Hindlimb muscle (tissue), 1 donor: ENCODE measurements around the gene IL2RG. TPM values are rescaled to one million over a fixed set of nuclear protein-coding genes. Genes with fewer than 3 reads are reported as not detected.
A peak's percentile ranks its signal among the peaks of the same experiment; 100 is the strongest.

ENCODE experiments used
- DNase-seq: peaks from one replicate; pipeline ENCODE4 v3.0.0-alpha.2; 2013
- polyA plus RNA-seq: library from polyadenylated mRNA; unstranded; fragments of 120-200 nt; gene quantifications from one replicate; pipeline ENCODE4 v1.2.1, GENCODE V29; 2013; ENCODE audit not compliant: insufficient read length

The IL2RG gene
- polyA plus RNA-seq, 1 donor: 1.8 TPM

GRCh38 chrX:71068044-71068918 is 43.1 kb downstream of the IL2RG start, which contains the start of gene SNX12:
TSS of gene SNX12 (minus strand) at chrX:71068334. CDS start at chrX:71068306, 28 bp downstream.
- DNase-seq: peak; percentile 90

DNA sequence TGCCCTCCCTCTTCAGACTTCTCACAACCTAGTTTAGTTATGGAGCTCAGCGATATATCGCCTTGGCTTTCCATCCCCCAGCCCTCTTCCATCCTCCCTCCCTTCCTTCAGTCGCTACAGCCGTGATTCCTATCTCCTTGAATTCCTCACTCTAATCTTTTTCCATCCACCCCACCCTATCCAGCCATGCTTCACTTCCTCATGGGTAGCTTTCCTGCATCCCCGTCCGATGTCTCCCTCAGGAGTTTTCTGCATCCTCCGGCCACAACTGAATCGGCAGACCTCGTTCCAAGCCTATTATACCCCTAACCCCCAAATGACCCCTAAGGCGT is 43.7 kb downstream of the IL2RG start:
- peak; percentile 15 for DNase-seq

DNA sequence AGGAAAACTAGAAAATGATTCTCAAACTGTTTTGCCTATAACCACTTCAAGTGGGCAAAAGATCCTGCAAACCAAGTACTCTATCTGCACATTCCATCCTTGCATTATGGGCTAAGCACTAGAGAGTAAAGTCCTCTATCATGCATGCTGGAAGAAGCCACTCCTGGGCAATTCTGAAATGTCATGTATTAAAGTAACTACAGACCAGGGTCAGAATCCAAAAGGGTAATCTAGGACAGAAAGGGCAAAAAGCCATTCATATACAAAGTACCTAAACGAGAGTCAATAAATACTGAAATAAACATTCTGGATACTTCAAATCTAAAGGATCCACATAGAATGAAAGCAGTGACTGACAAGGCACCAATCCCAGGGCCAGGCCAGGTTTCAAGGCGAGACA is 44.3 kb downstream of the IL2RG start:
- DNase-seq: no peak

DNA sequence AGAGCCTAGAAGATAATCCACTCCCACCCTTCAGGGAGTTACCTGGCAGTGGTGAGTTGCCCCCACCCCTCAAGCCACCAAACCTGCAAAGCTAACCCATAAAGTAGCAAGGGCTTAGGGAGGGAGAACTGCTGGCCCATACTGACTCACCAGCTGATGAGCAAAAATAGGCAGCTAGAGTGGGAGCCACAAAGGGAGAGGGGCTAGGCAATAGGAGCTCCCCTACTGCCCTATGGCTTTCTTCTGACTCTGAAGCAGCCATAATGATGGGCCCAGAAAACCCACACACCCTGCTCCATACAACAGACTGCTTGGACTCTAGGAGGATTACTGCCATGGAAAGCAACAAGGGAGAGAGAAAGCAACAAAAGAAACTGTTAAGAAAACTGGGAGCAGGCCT is 51.2 kb downstream of the IL2RG start:
- DNase-seq: no peak

DNA sequence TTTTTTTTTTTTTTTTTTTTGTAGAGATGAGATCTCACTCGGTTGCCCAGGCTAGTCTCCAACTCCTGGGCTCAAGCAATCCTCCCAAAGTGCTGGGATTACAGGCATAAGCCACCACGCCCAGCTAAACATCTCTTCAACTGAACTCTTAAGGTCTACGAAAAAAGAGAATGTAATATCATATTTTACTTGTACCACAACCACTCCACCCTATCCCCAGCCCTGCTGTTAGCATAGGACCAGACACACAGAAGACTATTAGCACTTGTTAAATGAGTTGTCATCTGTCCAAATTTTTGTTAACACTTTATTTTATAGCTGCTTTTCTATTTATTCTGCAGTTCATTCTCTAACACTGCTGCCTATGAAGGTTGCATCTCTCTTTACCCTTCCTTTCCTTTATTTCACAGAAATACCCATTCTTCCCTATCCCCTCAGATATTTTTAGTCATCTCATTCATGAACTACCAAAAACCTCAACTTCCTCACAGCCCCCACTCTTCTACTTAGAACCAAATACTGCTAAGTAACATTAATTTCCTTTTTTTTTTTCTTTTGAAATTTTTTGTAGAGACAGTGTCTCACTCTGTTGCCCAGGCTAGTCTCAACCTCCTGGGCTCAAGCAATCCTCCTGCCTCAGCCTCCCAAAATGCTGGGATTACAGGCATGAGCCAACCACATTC is 53.4 kb downstream of the IL2RG start:
- DNase-seq: no peak

Other genes with a start within 250 kb of the IL2RG start
- gene TEX11, start 202.9 kb downstream of the IL2RG start, polyA plus RNA-seq: 0.23 TPM
- 1.1 TPM for gene SLC7A3, start 180.5 kb downstream of the IL2RG start, polyA plus RNA-seq
- gene SNX12, start 43.2 kb downstream of the IL2RG start, polyA plus RNA-seq: 47.0 TPM
- gene FOXO4, start 15.7 kb downstream of the IL2RG start, polyA plus RNA-seq: 51.5 TPM
- 0.79 TPM for gene CXorf65, start 4.8 kb downstream of the IL2RG start, polyA plus RNA-seq
- 52.5 TPM for gene MED12, start 7.0 kb upstream of the IL2RG start, polyA plus RNA-seq
- gene NLGN3, start 33.3 kb upstream of the IL2RG start, polyA plus RNA-seq: 2.5 TPM
- not detected for gene GJB1, start 111.6 kb upstream of the IL2RG start, polyA plus RNA-seq
- 22.0 TPM for gene ZMYM3, start 142.6 kb upstream of the IL2RG start, polyA plus RNA-seq
- 320 TPM for gene NONO, start 172.1 kb upstream of the IL2RG start, polyA plus RNA-seq
- gene ITGB1BP2, start 190.2 kb upstream of the IL2RG start, polyA plus RNA-seq: 114 TPM